GM12878 (cell line): Measurements from ENCODE around the gene NUDT10. TPM values are rescaled to one million over a fixed set of nuclear protein-coding genes. Genes with fewer than 3 reads are reported as not detected.

Experiments
- ATAC-seq: fragments of 200-7000 bp; cut with Tn5 transposase; 3 replicates; pipeline ENCODE4 v1.9.1; 2020; ENCODE audit warnings: mild to moderate bottlenecking, moderate library complexity
- BruUV-seq: library from RNA; stranded (reverse); fragments of 400-500 nt; replicated peaks from 2 replicates; lab custom pipeline; 2021; lab: Mats Ljungman, UMichigan
- CTCF ChIA-PET: fragments of 300-600 bp; sonication (Branson Sonifier 250); formaldehyde crosslinking; extraction: SDS; loops from one replicate; lab custom pipeline; 2021; ENCODE audit warnings: inconsistent platforms; lab: Yijun Ruan, JAX
- POLR2A ChIA-PET: fragments of 350-600 bp; formaldehyde crosslinking; extraction: SDS; loops from one replicate; lab custom pipeline; 2021; ENCODE audit warnings: inconsistent platforms; lab: Charles Lee
- RAD21 ChIA-PET: fragments of 300-600 bp; sonication (Branson Sonifier 250); formaldehyde crosslinking; loops from one replicate; lab custom pipeline; 2023; ENCODE audit warnings: antibody characterized with exemption; ENCODE audit not compliant: unreplicated experiment; lab: Charles Lee
- SMC1A ChIA-PET: fragments of 300-600 bp; sonication (Branson Sonifier 250); formaldehyde crosslinking; loops from one replicate; lab custom pipeline; 2023; ENCODE audit not compliant: unreplicated experiment, uncharacterized antibody; lab: Charles Lee
- DNase-seq: peaks from one replicate; pipeline ENCODE4 v3.0.0-alpha.2; 2011; ENCODE audit warnings: low read depth, low spot score
- FAIRE-seq: peaks from 3 replicates; lab custom pipeline; 2011; peaks lifted over from hg19 to GRCh38; lab: Jason Lieb, UNC
- H2AFZ ChIP-seq: 2 replicates; pipeline ENCODE4 v1.6.0; 2011; ENCODE audit warnings: low read depth, low read length, control low read depth; ENCODE audit not compliant: control insufficient read depth
- H3K27ac ChIP-seq: 2 replicates; pipeline ENCODE4 v1.5.1; 2011; ENCODE audit warnings: control low read depth; ENCODE audit not compliant: control insufficient read depth, insufficient read depth
- H3K27me3 ChIP-seq, 2 experiments: replicated peaks in 1 of 2; 2 replicates each; pipeline versions ENCODE4 v1.6.0 to v1.6.1; 2011; ENCODE audit warnings: low read length in 1 of 2; ENCODE audit not compliant: control insufficient read depth in 2 of 2, insufficient read depth in 2 of 2
- H3K36me3 ChIP-seq, 2 experiments: 2 replicates each; pipeline ENCODE4 v1.5.1; 2011; ENCODE audit warnings: low read length in 1 of 2; ENCODE audit not compliant: control insufficient read depth in 2 of 2, insufficient read depth in 2 of 2
- H3K4me1 ChIP-seq: 2 replicates; pipeline ENCODE4 v1.6.1; 2011; ENCODE audit warnings: mild to moderate bottlenecking, low read length, moderate library complexity, mixed read lengths; ENCODE audit not compliant: control insufficient read depth, insufficient read depth
- H3K4me2 ChIP-seq: 2 replicates; pipeline ENCODE4 v1.6.0; 2011; ENCODE audit warnings: control low read depth; ENCODE audit not compliant: control insufficient read depth, insufficient read depth
- H3K4me3 ChIP-seq: fragments of 200-600 bp; sonication (generic); 2 replicates; pipeline ENCODE4 v1.5.1; 2016
- H3K79me2 ChIP-seq: 2 replicates; pipeline ENCODE4 v1.6.0; 2011; ENCODE audit warnings: low read length; ENCODE audit not compliant: control insufficient read depth, insufficient read depth
- H3K9ac ChIP-seq: 2 replicates; pipeline ENCODE4 v1.8.0; 2011; ENCODE audit warnings: low read length, control low read depth, mixed read lengths; ENCODE audit not compliant: control insufficient read depth, insufficient read depth
- H3K9me3 ChIP-seq: replicated peaks from 3 replicates; pipeline ENCODE4 v1.5.1; 2011; ENCODE audit warnings: mild to moderate bottlenecking, low read length; ENCODE audit not compliant: control insufficient read depth, insufficient read depth
- H4K20me1 ChIP-seq: 2 replicates; pipeline ENCODE4 v1.6.0; 2011; ENCODE audit not compliant: control insufficient read depth, insufficient read depth
- BHLHE40 ChIP-seq, 2 experiments: fragments of 450-650 bp in 1 of 2; IDR thresholded peaks; 2 replicates each; pipeline ENCODE4 v1.6.1; 2011 to 2017; ENCODE audit warnings: low read depth in 2 of 2, borderline replicate concordance in 1 of 2, improper control_type of control experiment in 1 of 2, low read length in 1 of 2, mild to moderate bottlenecking in 1 of 2
- CHD2 ChIP-seq: IDR thresholded peaks from 2 replicates; pipeline ENCODE4 v1.6.1; 2011; ENCODE audit warnings: low read depth, low read length, improper control_type of control experiment, borderline replicate concordance
- CHD4 ChIP-seq: fragments of 200-600 bp; sonication (generic); IDR thresholded peaks from 2 replicates; pipeline ENCODE4 v1.6.1; 2016; ENCODE audit warnings: mild to moderate bottlenecking
- CREB1 ChIP-seq: IDR thresholded peaks from 2 replicates; pipeline ENCODE4 v1.6.1; 2012; ENCODE audit warnings: low read depth, mild to moderate bottlenecking, inconsistent platforms
- DPF2 ChIP-seq: fragments of 450-650 bp; IDR thresholded peaks from 2 replicates; pipeline ENCODE4 v1.6.1; 2017; ENCODE audit warnings: mild to moderate bottlenecking
- FOS ChIP-seq: IDR thresholded peaks from 3 replicates; pipeline ENCODE4 v1.6.1; 2011; ENCODE audit warnings: borderline replicate concordance; ENCODE audit not compliant: insufficient read length; ENCODE audit errors: extremely low read depth
- GABPA ChIP-seq: IDR thresholded peaks from 2 replicates; pipeline ENCODE4 v1.6.1; 2014; ENCODE audit warnings: antibody characterized with exemption, low read depth, mild to moderate bottlenecking, inconsistent platforms
- IKZF2 ChIP-seq, 2 experiments: fragments of 450-650 bp; IDR thresholded peaks; 2 replicates each; pipeline ENCODE4 v1.6.1; 2017; ENCODE audit warnings: mild to moderate bottlenecking in 2 of 2, moderate library complexity in 2 of 2
- MAX ChIP-seq: IDR thresholded peaks from 2 replicates; pipeline ENCODE4 v1.6.1; 2012; ENCODE audit warnings: low read depth, low read length, improper control_type of control experiment
- MTA2 ChIP-seq: fragments of 450-650 bp; IDR thresholded peaks from 2 replicates; pipeline ENCODE4 v1.6.1; 2016; ENCODE audit warnings: low read depth, mild to moderate bottlenecking, moderate library complexity
- NFIC ChIP-seq: IDR thresholded peaks from 2 replicates; pipeline ENCODE4 v1.6.1; 2012; ENCODE audit warnings: low read depth, mild to moderate bottlenecking, inconsistent platforms, low read length, moderate library complexity
- NFYA ChIP-seq: IDR thresholded peaks from 2 replicates; pipeline ENCODE4 v1.6.1; 2011; ENCODE audit warnings: low read depth, mild to moderate bottlenecking, low read length, improper control_type of control experiment, borderline replicate concordance
- NR2F1 ChIP-seq: fragments of 450-650 bp; conservative IDR thresholded peaks from 2 replicates; pipeline ENCODE4 v1.6.1; 2017; ENCODE audit warnings: mild to moderate bottlenecking
- RELB ChIP-seq: fragments of 450-650 bp; IDR thresholded peaks from 2 replicates; pipeline ENCODE4 v1.6.1; 2017; ENCODE audit warnings: low read depth, mild to moderate bottlenecking, moderate library complexity
- SMC3 ChIP-seq: IDR thresholded peaks from 2 replicates; pipeline ENCODE4 v1.6.1; 2011; ENCODE audit warnings: low read length, improper control_type of control experiment, borderline replicate concordance
- TCF12 ChIP-seq: IDR thresholded peaks from 2 replicates; pipeline ENCODE4 v1.6.1; 2011; ENCODE audit warnings: low read depth, mild to moderate bottlenecking, low read length
- YBX1 ChIP-seq: fragments of 450-650 bp; IDR thresholded peaks from 2 replicates; pipeline ENCODE4 v1.6.1; 2016; ENCODE audit warnings: antibody characterized with exemption
- ZNF274 ChIP-seq: IDR thresholded peaks from one replicate; pipeline ENCODE4 v1.8.0; 2011; ENCODE audit not compliant: insufficient read length, insufficient read depth
- WGBS: methylation state at CpG from one replicate; pipeline ENCODE4 v1.1.6; 2016; ENCODE audit warnings: low lambda C conversion rate; ENCODE audit not compliant: insufficient replicate concordance, insufficient coverage; ENCODE audit errors: missing lambda C conversion rate; 5-methylcytosine and 5-hydroxymethylcytosine counted together
- in situ Hi-C: fragments of 300-500 bp; cut with MboI; formaldehyde crosslinking; loops from 9 replicates; pipeline ENCODE4 v1.14.3; 2018; ENCODE audit warnings: mixed read lengths
- intact Hi-C: fragments of 100-400 bp; cut with micrococcal nuclease; formaldehyde crosslinking; loops from one replicate; pipeline ENCODE4 v1.14.2; 2022; ENCODE audit not compliant: unreplicated experiment
- polyA plus RNA-seq, 11 experiments: library from polyadenylated mRNA; depleted of rRNA in 4 of 11; unstranded in 6 of 11; stranded (reverse) in 5 of 11; fragments of >200 nt; fragmentation: Nextera tagmentation in 4 of 11; fragmentation: Illumina TruSeq in 1 of 11; extraction: Ambion mirVana in 4 of 11; extraction: Trizol in 1 of 11; gene quantifications; 1 replicate in 1 of 11; 2 replicates in 10 of 11; pipeline versions ENCODE4 v1.2.1 to v1.2.3, GENCODE V29; 2011 to 2016; ENCODE audit warnings: inconsistent platforms in 2 of 11, missing spikeins in 2 of 11, low read depth in 1 of 11
- total RNA-seq, 4 experiments: library from RNA; depleted of rRNA in 3 of 4; stranded (reverse); fragments of >200 nt in 3 of 4; fragmentation: Illumina TruSeq in 1 of 4; extraction: Trizol in 1 of 4; gene quantifications; 2 replicates each; pipeline versions ENCODE4 v1.2.1 to v1.2.3, GENCODE V29; 2013 to 2021

NUDT10 gene
- total and polyA plus RNA-seq, 10 of the 15 experiments (the other 5 are each of a cell fraction or from before 2014, with no cell fraction given), result 0.03 TPM; not detected in 9

GRCh38 chrX:51296138-51296537 is 36.5 kb upstream of the NUDT10 start:
- TF ChIP-seq CHD4 (no peak), GABPA (no peak), SMC3 (no peak), NR2F1 (no peak), MAX (no peak), IKZF2 (IDR thresholded peaks at IDR 0.05) (no peak), MTA2 (no peak), YBX1 (no peak), BHLHE40 (IDR thresholded peaks at IDR 0.05; ENCODE audit: borderline replicate concordance in 1 of 2, low read depth in 2 of 2, low read length in 1 of 2) (no peak), RELB (no peak), ZNF274 (no peak), NFYA (no peak), TCF12 (no peak), CHD2 (no peak), NFIC (no peak), DPF2 (no peak), FOS (no peak), CREB1 (no peak)
- Histone ChIP-seq H3K9ac (no peak overlapping the region), H3K9me3 (no peaks in the 10 kb centered on the region), H3K79me2 (no peaks in the 10 kb centered on the region), H3K4me2 (no peak overlapping the region), H2AFZ (no peak overlapping the region), H3K27me3 (no peaks in the 10 kb centered on the region), H3K4me3 (no peak overlapping the region), H4K20me1 (no peaks in the 10 kb centered on the region), H3K27ac (no peak overlapping the region), H3K36me3 (no peaks in the 10 kb centered on the region), H3K4me1 (no peaks in the 10 kb centered on the region)
- ATAC-seq, result no peak
- FAIRE-seq, result no peak
- intact Hi-C loops (no loop called here), in situ Hi-C loops (no loop called here)
- CTCF ChIA-PET, result no interaction called here
- POLR2A ChIA-PET, result no interaction called here
- DNase-seq, result no peak
- WGBS, result 30% methylated on average over 2 of the region's 2 CpGs
- SMC1A ChIA-PET, result no interaction called here
- RAD21 ChIA-PET, result no interaction called here
- BruUV-seq, result no TSS peak
